H1 (cell line): ENCODE measurements around the gene DPYD. TPM values are rescaled to one million over a fixed set of nuclear protein-coding genes. Genes with fewer than 3 reads are reported as not detected.

ENCODE experiments used
- BCL11A ChIP-seq, 2 experiments: IDR thresholded peaks; one replicate each; pipeline ENCODE4 v1.6.1; 2011; ENCODE audit warnings: low read depth in 2 of 2, low read length in 2 of 2, mild to moderate bottlenecking in 2 of 2
- EGR1 ChIP-seq: IDR thresholded peaks from 2 replicates; pipeline ENCODE4 v1.6.1; 2011; ENCODE audit warnings: low read depth, low read length, borderline replicate concordance
- TEAD4 ChIP-seq: IDR thresholded peaks from 2 replicates; pipeline ENCODE4 v1.6.1; 2012; ENCODE audit warnings: low read depth, low read length, inconsistent platforms, mixed read lengths
- polyA plus RNA-seq, 7 experiments: library from polyadenylated mRNA; depleted of rRNA in 3 of 7; stranded (reverse) in 5 of 7; unstranded in 2 of 7; fragments of >200 nt in 5 of 7; fragments of 200-250 nt in 2 of 7; gene quantifications; 1 replicate in 5 of 7; 2 replicates in 1 of 7; 4 replicates in 1 of 7; pipeline versions ENCODE4 v1.2.1 to v1.2.3, GENCODE V29; 2011 to 2013; ENCODE audit warnings: missing spikeins in 2 of 7, mixed read lengths in 2 of 7
- total RNA-seq: library from RNA; stranded (reverse); fragmentation: NEBNext Ultra II Directional; extraction: Animal tissue kit (Norgen Biotek cat#: 25700); gene quantifications from 2 replicates; pipeline ENCODE4 v1.2.1, GENCODE V29; 2021

Gene DPYD
- total and polyA plus RNA-seq, 2 of the 8 experiments (the other 6 are each of a cell fraction or from before 2014, with no cell fraction given) = 0.29 to 0.73 TPM

DNA sequence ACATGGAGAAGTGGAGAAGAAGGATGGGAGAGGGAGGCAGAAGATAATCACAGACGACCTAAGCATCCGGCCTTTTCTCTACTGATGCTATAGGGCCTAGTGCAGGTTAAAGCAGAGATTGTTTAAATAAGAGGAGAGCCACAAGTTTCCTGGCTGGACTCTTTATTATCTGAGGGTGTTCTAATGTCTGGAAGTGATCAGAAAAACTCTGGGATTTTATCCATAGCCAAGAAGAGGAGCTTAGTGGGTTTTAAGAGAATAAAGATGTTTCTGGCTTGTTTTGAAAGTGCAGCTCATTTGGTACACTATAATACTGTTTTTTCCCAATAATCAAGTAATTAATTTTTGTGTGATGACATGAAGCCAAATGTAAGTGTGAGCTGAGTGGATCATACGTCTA, 780.2 kb downstream of the DPYD start (continued):
- TF ChIP-seq BCL11A (IDR thresholded peaks at IDR 0.05; ENCODE audit: low read depth in 2 of 2, low read length in 2 of 2) (no peak), TEAD4 (no peak), EGR1 (no peak)
